ENCODE measurements around the gene PRKCB.

GRCh38 chr16:23862556-23862955 is 26.8 kb downstream of the PRKCB start:
- no peak for TF ChIP-seq POLR2A (IDR thresholded peaks at IDR 0.05)
- TF ChIP-seq, protein P1, sequence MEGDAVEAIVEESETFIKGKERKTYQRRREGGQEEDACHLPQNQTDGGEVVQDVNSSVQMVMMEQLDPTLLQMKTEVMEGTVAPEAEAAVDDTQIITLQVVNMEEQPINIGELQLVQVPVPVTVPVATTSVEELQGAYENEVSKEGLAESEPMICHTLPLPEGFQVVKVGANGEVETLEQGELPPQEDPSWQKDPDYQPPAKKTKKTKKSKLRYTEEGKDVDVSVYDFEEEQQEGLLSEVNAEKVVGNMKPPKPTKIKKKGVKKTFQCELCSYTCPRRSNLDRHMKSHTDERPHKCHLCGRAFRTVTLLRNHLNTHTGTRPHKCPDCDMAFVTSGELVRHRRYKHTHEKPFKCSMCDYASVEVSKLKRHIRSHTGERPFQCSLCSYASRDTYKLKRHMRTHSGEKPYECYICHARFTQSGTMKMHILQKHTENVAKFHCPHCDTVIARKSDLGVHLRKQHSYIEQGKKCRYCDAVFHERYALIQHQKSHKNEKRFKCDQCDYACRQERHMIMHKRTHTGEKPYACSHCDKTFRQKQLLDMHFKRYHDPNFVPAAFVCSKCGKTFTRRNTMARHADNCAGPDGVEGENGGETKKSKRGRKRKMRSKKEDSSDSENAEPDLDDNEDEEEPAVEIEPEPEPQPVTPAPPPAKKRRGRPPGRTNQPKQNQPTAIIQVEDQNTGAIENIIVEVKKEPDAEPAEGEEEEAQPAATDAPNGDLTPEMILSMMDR (IDR thresholded peaks at IDR 0.05) = no peak

All from gastroesophageal sphincter (tissue), 3 donors.